Chondrocyte (in vitro differentiated cells): ENCODE results near the gene FBXL15. TPM values are rescaled to one million over a fixed set of nuclear protein-coding genes. Genes with fewer than 3 reads are reported as not detected.

Source experiments
- DNase-seq: peaks from one replicate; pipeline ENCODE4 v3.0.0; 2021; ENCODE audit warnings: mixed read lengths, low spot score
- H3K27ac Mint-ChIP-seq: one replicate; pipeline ENCODE4 v1.8.0; 2021; ENCODE audit warnings: mild to moderate bottlenecking, moderate library complexity, mixed read lengths; ENCODE audit not compliant: unreplicated experiment
- H3K27me3 Mint-ChIP-seq: 2 replicates; pipeline ENCODE4 v1.8.0; 2021; ENCODE audit warnings: low read depth, mixed read lengths
- H3K36me3 Mint-ChIP-seq: 2 replicates; pipeline ENCODE4 v1.8.0; 2021; ENCODE audit warnings: low read depth, mixed read lengths
- H3K4me1 Mint-ChIP-seq: 2 replicates; pipeline ENCODE4 v1.8.0; 2021; ENCODE audit warnings: low read depth, mild to moderate bottlenecking, mixed read lengths
- H3K4me3 Mint-ChIP-seq: one replicate; pipeline ENCODE4 v1.8.0; 2021; ENCODE audit warnings: mild to moderate bottlenecking, moderate library complexity, mixed read lengths; ENCODE audit not compliant: unreplicated experiment
- H3K9me3 Mint-ChIP-seq: 2 replicates; pipeline ENCODE4 v1.8.0; 2021; ENCODE audit warnings: low read depth, mixed read lengths
- long read RNA-seq: library from polyadenylated mRNA; stranded (forward); transcript quantifications from one replicate; pipeline ENCODE4 v2.0.0, GENCODE V29; 2021
- total RNA-seq: library from RNA; stranded (reverse); gene quantifications from 3 replicates; pipeline ENCODE4 v1.2.1, GENCODE V29; 2021
- TF ChIP-seq, protein P1 (sequence below): fragments of 200-600 bp; sonication (generic); IDR thresholded peaks from 2 replicates; pipeline ENCODE4 v1.5.0; 2021; ENCODE audit warnings: antibody characterized with exemption, mild to moderate bottlenecking, moderate library complexity

The FBXL15 gene, protein sequence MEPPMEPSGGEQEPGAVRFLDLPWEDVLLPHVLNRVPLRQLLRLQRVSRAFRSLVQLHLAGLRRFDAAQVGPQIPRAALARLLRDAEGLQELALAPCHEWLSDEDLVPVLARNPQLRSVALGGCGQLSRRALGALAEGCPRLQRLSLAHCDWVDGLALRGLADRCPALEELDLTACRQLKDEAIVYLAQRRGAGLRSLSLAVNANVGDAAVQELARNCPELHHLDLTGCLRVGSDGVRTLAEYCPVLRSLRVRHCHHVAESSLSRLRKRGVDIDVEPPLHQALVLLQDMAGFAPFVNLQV
- 8.8 to 10.1 TPM (median 9.0 TPM) in 3 replicates for total RNA-seq
- long read RNA-seq, partial matches to known transcripts: 27 of 39 reads
- long read RNA-seq, other reads (novel, unspliced or antisense): 8 of 39 reads

DNA sequence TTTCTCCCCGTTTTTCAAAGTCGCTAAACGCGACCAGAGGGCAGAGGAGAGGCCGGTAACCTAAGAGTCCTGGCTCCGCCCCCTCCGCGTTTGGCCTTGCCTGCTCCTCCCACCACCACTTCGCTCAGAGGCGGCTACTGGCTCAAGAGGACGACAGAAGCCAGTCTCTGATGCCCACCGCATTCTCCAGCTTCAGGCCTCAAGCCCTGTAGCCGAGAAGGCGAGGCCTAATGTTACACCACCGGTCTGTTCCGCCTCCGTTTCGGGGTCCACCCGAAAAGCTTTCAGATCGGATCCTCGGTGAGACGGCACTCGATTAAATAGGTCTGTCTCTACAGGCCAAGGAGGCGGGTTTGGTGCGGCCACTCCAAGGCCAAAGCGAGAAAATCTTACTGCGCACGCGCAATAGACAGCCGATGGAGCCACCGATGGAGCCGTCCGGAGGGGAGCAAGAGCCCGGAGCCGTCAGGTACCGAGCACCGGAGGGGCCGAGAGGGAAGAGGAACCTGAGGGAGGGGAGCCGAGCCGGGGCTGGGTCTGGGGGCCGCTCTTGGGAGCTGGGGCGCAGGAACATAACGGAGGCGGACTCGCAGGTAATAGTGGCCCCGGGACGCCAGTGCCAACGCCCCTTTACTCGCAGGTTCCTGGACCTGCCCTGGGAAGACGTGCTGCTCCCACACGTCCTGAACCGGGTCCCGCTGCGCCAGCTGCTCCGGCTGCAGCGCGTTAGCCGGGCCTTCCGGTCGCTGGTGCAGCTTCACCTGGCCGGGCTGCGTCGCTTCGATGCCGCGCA is at the start of gene FBXL15:
Gene FBXL15 (plus strand): TSS at position 123 of the 793 bp plus-strand sequence. CDS start 294 bp downstream, at position 417.
- H3K27ac Mint-ChIP-seq: peak within 1 kb of the TSS; percentile 96
- peaks cover 1% of the 10 kb centered on the region for H3K36me3 Mint-ChIP-seq
- H3K9me3 Mint-ChIP-seq: no peaks in the 10 kb centered on the region
- no peak for DNase-seq
- TF ChIP-seq, protein P1, sequence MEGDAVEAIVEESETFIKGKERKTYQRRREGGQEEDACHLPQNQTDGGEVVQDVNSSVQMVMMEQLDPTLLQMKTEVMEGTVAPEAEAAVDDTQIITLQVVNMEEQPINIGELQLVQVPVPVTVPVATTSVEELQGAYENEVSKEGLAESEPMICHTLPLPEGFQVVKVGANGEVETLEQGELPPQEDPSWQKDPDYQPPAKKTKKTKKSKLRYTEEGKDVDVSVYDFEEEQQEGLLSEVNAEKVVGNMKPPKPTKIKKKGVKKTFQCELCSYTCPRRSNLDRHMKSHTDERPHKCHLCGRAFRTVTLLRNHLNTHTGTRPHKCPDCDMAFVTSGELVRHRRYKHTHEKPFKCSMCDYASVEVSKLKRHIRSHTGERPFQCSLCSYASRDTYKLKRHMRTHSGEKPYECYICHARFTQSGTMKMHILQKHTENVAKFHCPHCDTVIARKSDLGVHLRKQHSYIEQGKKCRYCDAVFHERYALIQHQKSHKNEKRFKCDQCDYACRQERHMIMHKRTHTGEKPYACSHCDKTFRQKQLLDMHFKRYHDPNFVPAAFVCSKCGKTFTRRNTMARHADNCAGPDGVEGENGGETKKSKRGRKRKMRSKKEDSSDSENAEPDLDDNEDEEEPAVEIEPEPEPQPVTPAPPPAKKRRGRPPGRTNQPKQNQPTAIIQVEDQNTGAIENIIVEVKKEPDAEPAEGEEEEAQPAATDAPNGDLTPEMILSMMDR: no peak
- H3K4me3 Mint-ChIP-seq: peak within 1 kb of the TSS; percentile 98
- H3K4me1 Mint-ChIP-seq: peaks cover 33% of the 10 kb centered on the region
- peaks cover 18% of the 10 kb centered on the region for H3K27me3 Mint-ChIP-seq

DNA sequence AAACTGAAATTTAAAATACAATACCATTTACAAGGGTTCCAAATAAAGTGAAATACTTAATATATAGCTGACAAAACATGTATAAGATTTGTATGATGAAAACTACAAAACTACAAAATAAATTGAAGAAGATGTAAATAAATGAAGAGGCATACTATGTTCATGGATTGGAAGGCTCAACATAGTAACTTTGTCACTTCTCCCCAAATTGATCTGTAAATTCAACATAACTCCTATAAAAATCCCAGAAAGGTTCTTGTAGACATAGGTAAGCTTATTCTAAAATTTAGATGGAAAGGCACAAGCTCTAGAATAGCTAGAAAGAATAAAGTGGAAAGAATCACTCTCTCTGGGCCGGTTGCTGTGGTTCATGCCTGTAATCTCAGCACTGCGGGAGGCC is 49.3 kb upstream of the FBXL15 start:
- no peak for DNase-seq
- Mint-ChIP-seq H3K36me3 (peaks cover 56% of the 10 kb centered on the region), H3K27me3 (no peaks in the 10 kb centered on the region), H3K4me1 (peaks cover 9% of the 10 kb centered on the region), H3K4me3 (no peak overlapping the region), H3K9me3 (peaks cover 3% of the 10 kb centered on the region), H3K27ac (no peak overlapping the region)
- TF ChIP-seq, protein P1: no peak

DNA sequence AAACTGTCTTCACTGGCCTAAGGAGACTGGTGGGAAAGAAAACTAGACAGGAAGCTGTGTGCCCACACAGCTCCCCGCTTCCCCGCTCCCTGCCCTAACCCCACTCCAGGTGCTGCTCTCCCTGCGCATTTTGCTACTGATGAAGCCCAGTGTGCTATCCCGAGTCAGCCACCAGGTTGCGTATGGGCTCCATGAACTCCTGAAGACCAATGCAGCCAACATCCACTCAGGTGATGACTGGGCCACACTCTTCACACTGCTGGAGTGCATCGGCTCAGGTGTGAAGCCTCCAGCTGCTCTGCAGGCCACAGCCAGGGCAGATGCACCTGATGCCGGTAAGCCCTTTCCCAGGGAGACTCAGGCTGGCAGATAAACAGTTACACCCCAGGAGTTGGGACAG is 45.4 kb upstream of the FBXL15 start:
- TF ChIP-seq, protein P1: no peak
- Mint-ChIP-seq H3K4me3 (no peak overlapping the region), H3K9me3 (peaks cover 3% of the 10 kb centered on the region), H3K36me3 (peaks cover 44% of the 10 kb centered on the region), H3K27ac (no peak overlapping the region), H3K4me1 (no peaks in the 10 kb centered on the region), H3K27me3 (no peaks in the 10 kb centered on the region)
- DNase-seq: peak; percentile 59

DNA sequence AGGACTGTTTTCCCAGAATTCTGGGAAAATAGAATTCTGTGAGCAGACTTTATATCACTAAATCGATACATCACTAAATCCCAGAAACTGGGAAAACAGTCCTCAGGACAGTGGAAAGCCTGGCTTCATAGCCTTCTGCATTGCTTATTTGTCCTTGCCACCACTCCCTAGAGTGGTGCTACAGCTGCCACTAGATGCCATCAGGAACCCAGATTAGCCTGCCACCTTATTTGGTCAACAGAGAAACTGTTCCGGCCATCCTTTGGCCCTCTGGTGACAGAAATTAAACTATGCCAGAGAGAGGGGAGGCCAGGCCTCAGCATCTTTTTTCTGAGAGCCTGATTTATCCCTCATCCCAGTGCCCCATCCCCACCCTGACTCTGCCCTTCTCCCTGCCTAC is 44.8 kb upstream of the FBXL15 start:
- H3K27me3 Mint-ChIP-seq: no peaks in the 10 kb centered on the region
- no peak for DNase-seq
- H3K27ac Mint-ChIP-seq: no peak overlapping the region
- H3K4me1 Mint-ChIP-seq: no peaks in the 10 kb centered on the region
- peaks cover 3% of the 10 kb centered on the region for H3K9me3 Mint-ChIP-seq
- TF ChIP-seq, protein P1: no peak
- H3K4me3 Mint-ChIP-seq: no peak overlapping the region
- H3K36me3 Mint-ChIP-seq: peaks cover 40% of the 10 kb centered on the region

DNA sequence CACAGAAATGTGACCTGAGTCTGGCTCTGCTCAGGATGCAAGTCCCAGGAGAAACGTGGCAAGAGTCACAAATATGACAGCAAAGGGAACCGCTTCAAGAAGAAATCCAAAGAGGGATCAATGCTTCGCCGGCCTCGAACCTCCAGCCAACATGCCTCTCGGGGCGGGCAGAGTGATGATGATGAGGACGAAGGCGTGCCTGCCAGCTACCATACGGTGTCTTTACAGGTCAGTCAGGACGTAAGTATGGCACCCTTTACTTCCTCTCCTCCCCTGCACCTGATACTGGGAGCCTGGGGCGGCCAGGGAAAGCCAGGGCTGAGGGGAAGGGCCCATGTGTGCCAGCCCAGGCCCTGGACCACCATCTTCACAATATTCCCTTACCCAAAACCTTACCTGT is 43.7 kb upstream of the FBXL15 start:
- H3K4me1 Mint-ChIP-seq: no peaks in the 10 kb centered on the region
- H3K9me3 Mint-ChIP-seq: no peaks in the 10 kb centered on the region
- DNase-seq: peak; percentile 55
- H3K27me3 Mint-ChIP-seq: no peaks in the 10 kb centered on the region
- peaks cover 39% of the 10 kb centered on the region for H3K36me3 Mint-ChIP-seq
- no peak overlapping the region for H3K4me3 Mint-ChIP-seq
- TF ChIP-seq, protein P1: no peak
- H3K27ac Mint-ChIP-seq: no peak overlapping the region
